Measurements from ENCODE around the gene RETREG1.

GRCh38 chr5:16615741-16616535 is 859 bp downstream of the RETREG1 start:
- TF ChIP-seq CTCF (tag by site-specific recombination; IDR thresholded peaks at IDR 0.05) (no peak), ZNF10 (tag by site-specific recombination; IDR thresholded peaks at IDR 0.05) (no peak), GLI4 (tag by site-specific recombination; IDR thresholded peaks at IDR 0.05) (no peak), REST (tag by site-specific recombination; IDR thresholded peaks at IDR 0.05) (no peak), YY1 (tag by site-specific recombination; IDR thresholded peaks at IDR 0.05) (no peak), ZNF184 (tag by site-specific recombination; IDR thresholded peaks at IDR 0.05) (no peak)
